GM18519 (cell line): Measurements from ENCODE around the gene FBXO38.
"Not testable (repeated sequence)": the region's sequence is repeated elsewhere in the genome, so short reads cannot be mapped to it uniquely, and the experiment has no call there.

Source experiments
- ATAC-seq: cut with Tn5 transposase; IDR thresholded peaks from one replicate; pipeline ENCODE4 v1.9.1; 2021; ENCODE audit warnings: mild to moderate bottlenecking, moderate library complexity; ENCODE audit not compliant: unreplicated experiment, low FRiP score

Gene FBXO38

GRCh38 chr5:148426514-148426913, 42.8 kb downstream of the FBXO38 start:
- no peak for ATAC-seq

DNA sequence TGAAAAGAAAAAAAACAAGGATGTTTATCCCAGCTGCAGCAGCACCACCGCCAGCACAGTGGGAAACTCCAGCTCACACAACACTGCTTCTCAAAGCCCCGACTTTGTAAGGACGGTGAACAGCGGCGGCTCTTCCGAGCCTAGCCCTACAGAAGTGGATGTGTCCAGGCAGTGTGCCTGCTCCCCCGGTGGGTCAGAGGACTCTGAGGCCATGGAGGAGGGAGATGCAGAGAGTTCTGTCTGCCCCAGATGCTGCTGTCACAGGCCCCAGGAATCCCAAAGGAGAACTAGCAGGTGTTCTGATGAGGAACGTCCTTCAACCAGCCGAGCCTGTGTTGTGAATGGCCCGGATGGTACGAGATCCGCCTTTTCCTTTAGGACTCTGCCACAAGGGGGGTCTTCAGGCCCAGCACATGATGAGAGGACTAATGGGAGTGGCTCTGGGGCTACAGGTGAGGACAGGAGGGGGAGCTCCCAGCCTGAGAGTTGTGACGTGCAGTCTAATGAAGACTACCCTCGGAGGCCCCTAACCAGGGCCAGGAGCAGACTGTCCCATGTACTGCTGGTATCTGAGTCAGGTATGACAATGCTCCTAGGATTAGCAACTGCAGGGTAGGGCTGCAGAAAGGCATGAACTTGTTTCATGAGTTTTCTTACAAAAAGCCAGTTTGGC, 43.7 kb downstream of the FBXO38 start:
- ATAC-seq: no peak

DNA sequence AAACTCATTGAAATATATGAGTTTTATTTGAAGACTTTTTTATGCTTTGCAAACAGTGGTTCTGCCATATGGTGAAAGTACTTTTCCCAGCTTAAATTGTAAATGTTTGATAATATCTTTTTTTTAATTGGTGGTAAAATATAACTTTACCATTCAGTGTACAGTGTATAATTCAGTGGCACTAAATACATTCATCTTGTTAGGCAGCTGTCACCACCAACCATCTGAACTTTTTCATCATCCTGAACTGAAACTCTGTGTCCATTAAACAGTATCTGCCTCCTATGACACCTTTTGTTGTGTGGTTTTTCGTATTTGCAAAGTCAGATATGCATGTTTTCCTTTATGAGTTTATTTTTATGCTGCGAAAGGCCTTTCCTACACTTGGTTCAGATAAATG, 45.1 kb downstream of the FBXO38 start:
- ATAC-seq: no peak

DNA sequence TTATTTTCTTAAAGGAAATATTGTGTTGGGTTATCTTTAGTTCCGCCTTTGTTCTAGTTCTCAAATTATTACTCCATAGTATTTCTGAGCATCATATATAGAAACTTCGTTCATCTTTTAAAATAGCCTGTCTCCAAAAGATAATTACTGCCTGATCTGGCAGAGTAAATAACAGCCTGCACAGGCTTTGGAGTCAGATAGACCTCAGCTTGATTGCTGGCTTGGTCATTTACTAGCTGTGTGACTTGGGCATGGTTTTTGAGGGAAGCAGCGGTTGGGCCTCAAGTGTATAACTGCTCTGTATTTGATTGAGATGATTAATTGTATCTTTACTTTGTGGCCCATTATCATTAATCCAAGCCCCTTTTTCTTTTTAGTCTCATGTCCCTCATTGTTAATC, 50.1 kb downstream of the FBXO38 start:
- ATAC-seq: no peak

GRCh38 chr5:148436029-148436428, 52.3 kb downstream of the FBXO38 start:
- no peak for ATAC-seq

GRCh38 chr5:148437249-148437648, 53.5 kb downstream of the FBXO38 start:
- ATAC-seq: no peak

GRCh38 chr5:148438933-148439332, 55.2 kb downstream of the FBXO38 start:
- ATAC-seq: no peak

DNA sequence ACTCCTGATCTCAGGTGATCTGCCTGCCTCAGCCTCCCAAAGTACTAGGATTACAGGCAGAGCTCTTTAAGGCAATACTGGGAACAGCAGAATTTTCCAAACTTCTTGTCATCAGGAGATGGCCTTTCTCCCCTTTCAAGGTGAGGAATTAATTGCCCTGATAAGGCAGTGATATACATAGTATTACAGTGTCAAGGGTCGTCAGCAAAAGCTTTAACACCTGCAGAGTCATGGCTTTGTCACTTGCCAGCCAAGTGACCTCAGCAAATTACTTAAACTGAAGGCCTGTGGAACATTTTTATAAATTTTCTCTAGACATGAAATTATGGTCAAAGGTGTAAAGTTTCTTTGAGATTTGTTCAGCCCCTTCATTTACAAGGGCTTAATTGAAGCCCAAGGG, 59.5 kb downstream of the FBXO38 start:
- no peak for ATAC-seq

DNA sequence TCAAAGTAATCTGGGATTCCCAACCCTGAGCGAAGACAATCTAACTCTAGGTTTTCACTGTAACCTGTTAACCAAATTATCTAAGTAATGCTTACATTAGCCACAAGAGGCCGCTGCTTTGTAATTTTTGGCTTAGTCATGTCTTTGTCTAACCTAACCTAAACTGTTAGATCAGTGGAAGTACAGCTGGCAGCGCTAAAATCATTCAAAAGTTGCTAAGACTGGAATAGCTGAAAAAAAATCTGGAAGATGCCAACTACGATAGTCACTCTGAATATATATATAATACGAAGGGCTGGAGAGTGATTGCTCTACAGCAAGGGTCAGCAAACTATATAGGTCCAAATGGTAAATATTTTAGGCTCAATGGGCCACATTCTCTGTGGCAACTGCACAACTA, 60.2 kb downstream of the FBXO38 start:
- ATAC-seq: peak; percentile 98

DNA sequence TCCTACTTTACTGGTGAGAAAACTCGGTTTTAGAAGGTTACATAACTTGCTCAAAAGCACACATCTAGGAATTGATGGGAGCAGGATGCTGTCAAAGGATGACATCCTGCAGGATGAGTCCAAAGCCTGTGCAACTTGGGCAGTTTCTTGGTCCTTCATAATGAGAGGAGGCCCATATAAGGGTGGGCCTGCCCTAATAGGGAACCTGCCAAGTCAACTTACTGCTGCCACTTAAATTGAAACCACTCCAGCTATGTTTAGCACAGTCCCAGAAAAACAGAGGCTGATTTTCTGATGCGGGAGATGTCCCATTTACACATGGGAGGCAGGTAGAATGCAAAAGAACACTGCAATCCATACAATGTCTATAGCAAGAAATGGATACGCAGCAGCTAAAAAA, 61.8 kb downstream of the FBXO38 start:
- no peak for ATAC-seq

DNA sequence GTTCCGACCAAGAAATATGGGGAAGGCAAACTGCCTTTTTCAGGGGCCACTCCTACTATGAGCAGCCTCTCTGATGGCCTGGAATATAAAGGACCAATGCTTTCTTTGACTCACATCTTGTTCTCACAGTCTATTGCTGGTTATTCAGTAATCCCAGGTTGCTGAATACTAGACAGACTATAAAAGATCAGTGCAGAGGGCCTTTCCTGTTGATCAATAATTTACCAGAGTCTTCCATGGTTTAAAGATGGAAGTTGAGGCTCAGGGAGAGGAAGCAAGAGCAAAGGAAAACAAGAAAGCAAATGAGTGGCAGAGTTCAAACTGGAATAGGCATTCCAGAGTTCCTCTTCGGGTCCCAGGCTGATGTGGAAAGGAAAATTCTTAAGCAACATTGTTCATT, 62.9 kb downstream of the FBXO38 start:
- no peak for ATAC-seq

GRCh38 chr5:148452499-148453193, 68.9 kb downstream of the FBXO38 start:
- no peak for ATAC-seq

DNA sequence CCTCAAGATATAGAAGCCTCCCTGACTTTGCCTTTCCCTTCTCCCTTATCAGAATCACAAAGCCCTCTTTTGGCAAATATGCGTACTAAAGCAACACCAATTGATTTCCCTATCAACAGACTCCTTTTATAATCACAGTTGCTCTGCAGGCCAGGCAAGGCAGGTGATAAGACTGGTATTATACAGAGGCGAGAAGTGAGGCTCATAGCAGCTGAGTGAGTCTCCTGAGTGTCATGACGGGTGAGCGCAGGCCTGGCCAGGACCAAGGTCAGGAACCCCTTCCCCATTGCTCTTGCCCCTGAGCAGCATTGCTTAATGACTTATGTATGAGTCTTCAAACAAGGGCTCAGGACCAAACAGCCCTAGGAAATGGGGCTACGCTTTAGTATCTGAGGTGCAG, 70.8 kb downstream of the FBXO38 start:
- no peak for ATAC-seq

DNA sequence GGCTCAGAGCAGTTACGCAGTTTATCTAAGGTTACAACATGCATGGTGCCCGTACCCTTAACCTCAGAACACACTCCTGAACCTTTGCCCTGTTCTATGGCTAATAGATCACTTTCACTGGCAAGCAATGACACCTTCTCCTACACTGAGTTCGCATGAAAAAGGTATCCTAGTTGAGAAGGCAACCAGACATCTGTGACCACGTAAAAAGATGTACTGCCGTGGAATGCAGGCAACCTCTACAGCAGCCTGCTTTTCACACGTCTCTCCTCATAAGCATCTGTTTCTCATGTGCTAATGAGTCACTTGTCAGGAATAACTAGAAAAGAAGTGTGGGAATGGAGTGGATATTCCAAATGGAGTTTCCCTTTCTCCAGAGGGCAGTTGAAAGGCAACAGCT, 71.4 kb downstream of the FBXO38 start:
- ATAC-seq: no peak

DNA sequence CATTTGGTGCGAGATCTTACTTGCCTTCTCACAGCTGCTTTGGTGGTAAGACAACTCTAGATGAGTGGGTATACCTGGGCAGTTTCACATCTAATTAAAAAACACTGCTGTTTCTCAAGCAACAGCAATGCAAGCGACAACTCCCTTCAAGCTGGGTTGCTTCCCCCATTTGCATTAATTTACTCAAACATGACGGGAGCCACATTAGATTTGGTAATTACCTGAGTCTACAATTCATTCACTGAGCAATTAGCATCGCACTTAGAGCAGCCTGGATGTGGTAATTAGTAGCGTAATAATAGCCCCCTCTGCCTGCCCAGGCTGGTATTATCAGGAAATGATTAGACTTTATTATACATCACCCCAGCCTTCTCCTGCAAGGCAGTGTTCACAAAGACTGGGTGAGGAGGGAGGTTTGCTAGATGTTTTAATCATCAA, 73.4 kb downstream of the FBXO38 start:
- no peak for ATAC-seq

- no peak for ATAC-seq
Measured at GRCh38 chr5:148458036-148458888, 74.5 kb downstream of the FBXO38 start.

DNA sequence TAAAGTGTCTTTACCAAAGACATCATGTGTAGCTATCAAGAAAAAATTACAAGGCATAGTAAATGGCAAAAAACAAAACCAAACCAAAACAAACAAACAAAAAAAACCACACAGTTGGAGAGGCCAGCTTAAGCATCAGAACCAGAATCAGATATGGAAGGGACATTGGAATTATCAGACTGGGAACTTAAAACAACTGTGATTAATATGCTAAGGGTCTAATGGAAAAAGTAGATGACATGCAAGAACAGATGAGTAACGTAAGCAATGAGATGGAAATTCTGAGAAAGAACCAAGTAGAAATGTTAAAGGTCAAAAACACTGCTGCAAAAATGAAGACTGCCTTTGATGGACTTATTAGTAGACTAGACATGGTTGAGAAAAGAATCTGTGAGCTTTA, 75.9 kb downstream of the FBXO38 start:
- no peak for ATAC-seq

- no peak for ATAC-seq
Measured at GRCh38 chr5:148465381-148466235, 81.8 kb downstream of the FBXO38 start.

- ATAC-seq: no peak
Measured at GRCh38 chr5:148466236-148466580, 82.5 kb downstream of the FBXO38 start.

- ATAC-seq: no peak
Measured at GRCh38 chr5:148467958-148468357, 84.2 kb downstream of the FBXO38 start.

DNA sequence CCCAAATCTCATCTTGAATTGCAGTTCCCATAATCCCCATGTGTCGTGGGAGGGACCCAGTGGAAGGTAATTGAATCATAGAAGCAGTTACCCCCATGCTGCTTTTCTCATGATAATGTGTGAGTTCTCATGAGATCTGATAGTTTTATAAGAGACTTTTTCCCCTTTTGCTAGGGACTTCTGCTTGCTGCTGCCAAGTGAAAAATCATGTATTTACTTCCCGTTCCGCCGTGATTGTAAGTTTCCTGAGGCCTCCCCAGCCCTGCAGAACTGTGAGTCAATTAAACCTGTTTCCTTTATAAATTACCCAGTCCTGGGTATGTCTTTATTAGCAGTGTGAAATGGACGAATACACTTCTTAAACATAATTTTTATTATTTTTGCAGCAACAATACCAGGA, 85.0 kb downstream of the FBXO38 start:
- not testable (repeated sequence) for ATAC-seq
